NCI-H2196 (cell line): Measurements from ENCODE around the gene PEAK1.

Source experiments
- DNase-seq: peaks from one replicate; lab custom pipeline; 2025; ENCODE audit not compliant: unreplicated experiment; lab: John Stamatoyannopoulos, UW

Gene PEAK1

DNA sequence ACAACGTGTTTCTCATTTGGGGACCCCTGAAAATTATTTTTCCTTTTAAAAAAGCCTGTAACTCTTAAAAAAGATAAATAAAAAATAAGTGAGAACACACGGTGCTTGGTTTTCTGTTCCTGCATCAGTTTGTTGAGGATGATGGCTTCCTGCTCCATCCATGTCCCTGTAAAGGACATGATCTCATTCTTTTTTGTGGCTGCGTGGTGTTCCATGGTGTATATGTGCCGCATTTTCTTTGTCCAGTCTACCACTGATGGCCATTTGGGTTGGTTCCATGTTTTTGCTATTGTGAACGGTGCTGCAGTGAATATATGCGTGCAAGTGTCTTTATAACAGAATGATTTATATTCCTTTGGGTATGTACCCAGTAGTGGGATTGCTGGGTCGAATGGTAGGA lies 351.3 kb downstream of the PEAK1 start:
- no peak for DNase-seq

- DNase-seq: no peak
Observed at GRCh38 chr15:77067691-77068367, 352.1 kb downstream of the PEAK1 start.

DNA sequence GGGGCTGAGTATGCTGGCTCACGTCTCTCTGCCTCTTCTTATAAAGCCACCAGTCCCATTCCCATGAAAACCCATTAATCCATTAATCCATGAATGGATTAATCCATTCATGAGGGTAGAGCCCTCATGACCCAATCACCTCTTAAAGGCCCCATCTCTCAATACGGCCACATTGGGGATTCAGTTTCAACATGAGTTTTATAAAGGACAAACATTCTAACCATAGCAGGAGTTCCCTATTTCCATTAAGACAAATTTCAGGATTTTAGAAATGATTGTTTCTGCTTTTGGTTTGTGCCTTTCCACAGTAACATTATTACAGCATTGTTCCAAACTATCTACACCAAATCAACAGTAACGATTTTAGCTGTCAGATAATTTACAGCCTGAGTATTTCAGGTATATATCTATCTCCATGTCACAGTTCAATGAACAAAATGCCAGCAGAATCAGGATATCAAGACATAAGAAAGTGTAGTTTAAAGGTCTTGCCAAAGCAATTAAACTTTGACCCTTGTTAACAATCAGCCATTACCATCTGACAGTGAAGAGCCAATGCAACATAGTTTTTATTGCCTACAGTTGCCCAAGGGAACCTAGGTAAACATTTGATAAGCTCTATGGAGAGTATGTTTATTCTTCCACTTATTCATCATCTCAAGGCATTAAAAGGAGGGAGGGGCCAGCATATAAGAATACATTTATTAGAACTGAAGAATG lies 352.8 kb downstream of the PEAK1 start:
- DNase-seq: no peak

- DNase-seq: no peak
Observed at GRCh38 chr15:77064539-77065308, 355.2 kb downstream of the PEAK1 start.

DNA sequence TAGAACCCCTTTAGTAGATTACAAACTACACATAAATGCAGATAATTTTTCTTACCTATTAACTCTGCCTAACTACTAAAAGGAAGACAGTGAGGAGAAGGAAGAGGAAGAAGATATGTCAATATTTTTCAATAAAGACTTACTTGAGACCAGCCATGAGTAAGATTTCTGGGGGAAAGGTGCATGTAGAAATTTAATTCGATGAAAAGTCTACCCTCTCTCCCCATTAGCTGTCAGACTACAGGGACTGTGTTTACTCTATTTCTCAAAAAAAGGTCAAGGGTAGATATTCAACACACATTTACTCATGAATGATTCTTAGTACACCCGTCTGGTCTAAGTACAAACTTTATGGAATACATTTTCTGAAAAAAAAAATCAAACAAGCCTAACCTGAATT lies 355.8 kb downstream of the PEAK1 start:
- DNase-seq: no peak

- DNase-seq: no peak
Observed at GRCh38 chr15:77063249-77063648, 356.7 kb downstream of the PEAK1 start.

GRCh38 chr15:77060546-77060945 lies 359.4 kb downstream of the PEAK1 start:
- DNase-seq: no peak

GRCh38 chr15:77059786-77060361 lies 360.0 kb downstream of the PEAK1 start:
- DNase-seq: no peak

DNA sequence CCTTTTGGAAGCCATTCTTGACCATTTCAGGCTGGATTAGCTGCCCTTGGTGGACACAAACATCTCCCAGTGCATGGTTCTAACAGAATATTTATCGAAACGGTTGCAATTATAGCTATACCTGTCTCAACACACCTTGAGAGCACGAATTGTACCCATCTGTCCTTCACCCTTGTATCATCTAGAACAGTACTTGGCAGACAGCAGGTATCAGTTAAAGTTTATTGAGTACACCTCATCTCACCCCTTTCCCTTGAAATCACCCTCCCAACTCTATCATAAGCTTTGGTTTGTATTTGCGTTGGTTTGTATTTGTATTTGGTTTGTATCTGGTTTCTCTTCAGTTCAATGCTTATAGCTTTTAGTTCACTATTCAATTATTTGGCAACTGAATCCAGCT lies 361.4 kb downstream of the PEAK1 start:
- no peak for DNase-seq

- DNase-seq: no peak
Observed at GRCh38 chr15:77057685-77058084, 362.2 kb downstream of the PEAK1 start.

DNA sequence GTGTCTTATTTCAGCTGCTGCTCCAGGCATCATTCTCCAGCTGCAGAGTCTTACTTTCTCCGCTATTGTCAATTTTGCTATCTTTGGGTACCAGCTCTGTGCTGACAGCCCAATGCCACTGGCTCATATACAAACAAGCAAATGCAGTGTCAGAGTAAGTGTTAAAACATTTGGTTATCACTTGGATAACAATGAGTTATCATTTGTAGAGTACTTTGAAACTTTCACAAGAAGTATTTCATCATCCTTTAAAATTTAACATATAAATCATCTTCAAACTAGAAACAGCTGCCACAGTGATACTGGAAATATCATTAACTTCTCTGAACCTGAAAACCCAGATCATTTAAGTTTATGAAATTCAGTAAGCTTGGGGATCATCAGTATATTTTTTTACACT lies 362.8 kb downstream of the PEAK1 start:
- DNase-seq: no peak

- no peak for DNase-seq
Observed at GRCh38 chr15:77053709-77054108, 366.2 kb downstream of the PEAK1 start.

DNA sequence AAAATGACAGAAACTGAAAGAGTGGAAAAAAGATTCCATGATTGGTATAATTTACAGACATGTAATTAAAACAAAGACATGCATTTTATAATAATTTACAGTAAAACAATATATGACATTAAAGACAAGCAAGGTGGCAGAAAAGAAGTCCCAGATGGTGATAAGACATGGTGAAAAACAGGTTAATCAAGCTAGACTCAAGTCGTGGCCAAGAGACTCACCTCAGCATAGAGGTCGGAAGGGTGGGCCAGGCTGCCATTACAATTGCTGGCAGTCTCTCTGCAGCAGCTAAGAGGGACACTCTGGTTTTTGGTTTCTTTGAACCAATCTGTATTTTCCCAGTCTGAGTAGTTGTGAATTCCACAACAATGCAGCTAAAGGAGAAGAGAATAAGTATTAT lies 367.3 kb downstream of the PEAK1 start:
- no peak for DNase-seq
